Esophagus (tissue), 2 donors: ENCODE results near the gene HTR3A. TPM values are rescaled to one million over a fixed set of nuclear protein-coding genes. Genes with fewer than 3 reads are reported as not detected.
"Not testable (repeated sequence)": the region's sequence is repeated elsewhere in the genome, so short reads cannot be mapped to it uniquely, and the experiment has no call there.

Experiments
- H3K27ac ChIP-seq, 2 donors: one replicate each; pipeline ENCODE4 v1.5.1; 2013; ENCODE audit warnings: low read depth in 2 of 2, mild to moderate bottlenecking in 2 of 2, inconsistent platforms in 1 of 2, low read length in 1 of 2, moderate library complexity in 1 of 2
- H3K27me3 ChIP-seq, 2 donors: one replicate each; pipeline ENCODE4 v1.6.1; 2013; ENCODE audit warnings: low read length in 2 of 2, control low read depth in 1 of 2, mild to moderate bottlenecking in 1 of 2; ENCODE audit not compliant: insufficient read depth in 2 of 2, control insufficient read depth in 1 of 2
- H3K36me3 ChIP-seq, 2 donors: one replicate each; pipeline ENCODE4 v1.6.1; 2013; ENCODE audit warnings: low read length in 1 of 2; ENCODE audit not compliant: control insufficient read depth in 2 of 2, insufficient read depth in 2 of 2
- H3K4me1 ChIP-seq, 2 donors: one replicate each; pipeline ENCODE4 v1.6.1; 2013; ENCODE audit warnings: low read length in 1 of 2; ENCODE audit not compliant: control insufficient read depth in 2 of 2, insufficient read depth in 2 of 2
- H3K4me3 ChIP-seq, 2 donors: one replicate each; pipeline ENCODE4 v1.5.1; 2013; ENCODE audit warnings: low read length in 2 of 2, mild to moderate bottlenecking in 2 of 2, low read depth in 1 of 2, moderate library complexity in 1 of 2
- H3K9me3 ChIP-seq, 2 donors: one replicate each; pipeline ENCODE4 v1.6.1; 2013; ENCODE audit warnings: mild to moderate bottlenecking in 2 of 2, low read depth in 1 of 2, low read length in 1 of 2, moderate library complexity in 1 of 2; ENCODE audit not compliant: control insufficient read depth in 2 of 2, insufficient read depth in 1 of 2
- WGBS, 2 donors: extraction: QIAGEN DNeasy Blood & Tissue Kit; methylation state at CpG; one replicate each; pipeline ENCODE4 v1.1.7; 2013; 5-methylcytosine and 5-hydroxymethylcytosine counted together
- polyA plus RNA-seq, 2 donors: library from polyadenylated mRNA; stranded (reverse); fragments of 200-250 nt; gene quantifications; one replicate each; pipeline ENCODE4 v1.2.3, GENCODE V29; 2013
- donor health status: healthy with polysubstance abuse.
- donor health status: Bipolar disorder and iron deficiency.

Gene HTR3A
- under 1 TPM in 1 of 2 donors, not detected in 1; 0.13 TPM for polyA plus RNA-seq

- 22% methylated on average over 12 of the region's 12 CpGs for WGBS, 2 donors
- no peak within 1 kb of the TSS for H3K4me3 ChIP-seq
- H3K36me3 ChIP-seq: no peaks in the 10 kb centered on the region
- no peaks in the 10 kb centered on the region for H3K27me3 ChIP-seq
- peaks cover 0 to 3% of the 10 kb centered on the region in 2 donors for H3K4me1 ChIP-seq
- H3K27ac ChIP-seq: no peak within 1 kb of the TSS
- H3K9me3 ChIP-seq: no peaks in the 10 kb centered on the region
These were observed at the start of gene HTR3A for GRCh38 chr11:113974741-113975470. HTR3A (plus strand) TSS chr11:113975108; CDS start chr11:113975326, 218 bp downstream.

- 52 to 59% methylated on average over 12 of the region's 12 CpGs for WGBS, 2 donors
- H3K4me1 ChIP-seq: no peaks in the 10 kb centered on the region
- H3K27me3 ChIP-seq: no peaks in the 10 kb centered on the region
These were observed 48.4 kb upstream of the HTR3A start for GRCh38 chr11:113926273-113927197.

GRCh38 chr11:113928311-113928710, 46.6 kb upstream of the HTR3A start:
- no peaks in the 10 kb centered on the region for H3K36me3 ChIP-seq
- no peaks in the 10 kb centered on the region for H3K27me3 ChIP-seq
- H3K27ac ChIP-seq: no peak overlapping the region
- no peaks in the 10 kb centered on the region for H3K9me3 ChIP-seq
- no peak overlapping the region for H3K4me3 ChIP-seq
- no peaks in the 10 kb centered on the region for H3K4me1 ChIP-seq
- 73 to 90% methylated on average over 5 of the region's 5 CpGs for WGBS, 2 donors

More at GRCh38 chr11:113926273-113927197, 48.4 kb upstream of the HTR3A start:
- H3K4me3 ChIP-seq: no peak overlapping the region
- H3K9me3 ChIP-seq: no peaks in the 10 kb centered on the region
- H3K36me3 ChIP-seq: no peaks in the 10 kb centered on the region
- H3K27ac ChIP-seq: no peak overlapping the region

- Histone ChIP-seq H3K27me3 (no peaks in the 10 kb centered on the region), H3K9me3 (no peaks in the 10 kb centered on the region), H3K27ac (no peak overlapping the region), H3K4me1 (no peaks in the 10 kb centered on the region), H3K36me3 (no peaks in the 10 kb centered on the region), H3K4me3 (no peak overlapping the region)
- 70 to 74% methylated on average over 7 of the region's 7 CpGs for WGBS, 2 donors
These were observed 42.1 kb upstream of the HTR3A start for GRCh38 chr11:113932788-113933187.

- not testable (repeated sequence) for H3K27me3 ChIP-seq, H3K9me3 ChIP-seq, H3K27ac ChIP-seq, H3K4me1 ChIP-seq, H3K36me3 ChIP-seq, H3K4me3 ChIP-seq
- WGBS, 2 donors: 95% methylated on average over 3 of the region's 3 CpGs
These were observed 40.7 kb upstream of the HTR3A start for GRCh38 chr11:113934193-113934592.

GRCh38 chr11:113934761-113935160, 40.1 kb upstream of the HTR3A start:
- no peaks in the 10 kb centered on the region for H3K27me3 ChIP-seq
- no peak overlapping the region for H3K4me3 ChIP-seq
- H3K9me3 ChIP-seq: no peaks in the 10 kb centered on the region
- WGBS, 2 donors: 57 to 63% methylated on average over 4 of the region's 4 CpGs
- no peaks in the 10 kb centered on the region for H3K36me3 ChIP-seq
- no peak overlapping the region for H3K27ac ChIP-seq
- H3K4me1 ChIP-seq: no peaks in the 10 kb centered on the region

- 66 to 69% methylated on average over 4 of the region's 4 CpGs for WGBS, 2 donors
- no peaks in the 10 kb centered on the region for H3K4me1 ChIP-seq
- H3K27ac ChIP-seq: no peak overlapping the region
- H3K9me3 ChIP-seq: no peaks in the 10 kb centered on the region
- no peaks in the 10 kb centered on the region for H3K27me3 ChIP-seq
- no peak overlapping the region for H3K4me3 ChIP-seq
- no peaks in the 10 kb centered on the region for H3K36me3 ChIP-seq
These were observed 39.0 kb upstream of the HTR3A start for GRCh38 chr11:113935858-113936257.

GRCh38 chr11:113937918-113938317, 37.0 kb upstream of the HTR3A start:
- Histone ChIP-seq H3K36me3 (no peaks in the 10 kb centered on the region), H3K27ac (no peak overlapping the region), H3K4me3 (no peak overlapping the region), H3K4me1 (no peaks in the 10 kb centered on the region), H3K9me3 (no peaks in the 10 kb centered on the region), H3K27me3 (no peaks in the 10 kb centered on the region)
- 73 to 92% methylated on average over 3 of the region's 3 CpGs for WGBS, 2 donors

GRCh38 chr11:113942256-113942655, 32.7 kb upstream of the HTR3A start:
- Histone ChIP-seq H3K9me3 (no peaks in the 10 kb centered on the region), H3K27me3 (no peaks in the 10 kb centered on the region), H3K4me1 (no peaks in the 10 kb centered on the region), H3K4me3 (no peak overlapping the region), H3K36me3 (no peaks in the 10 kb centered on the region), H3K27ac (no peak overlapping the region)
- WGBS, 2 donors: 90 to 91% methylated on average over 8 of the region's 8 CpGs
